Gastrocnemius medialis (tissue), 4 donors: ENCODE measurements around the gene GPBP1L1.

Experiments used
- POLR2A ChIP-seq, 2 donors: fragments of 450-650 bp; IDR thresholded peaks; one replicate each; pipeline ENCODE4 v1.6.1; 2017; ENCODE audit warnings: antibody characterized with exemption in 2 of 2, mild to moderate bottlenecking in 2 of 2, moderate library complexity in 2 of 2
- TF ChIP-seq, protein P1 (sequence below), 5 experiments: fragments of 450-650 bp in 3 of 5; fragments of 200-600 bp in 2 of 5; sonication (generic) in 2 of 5; IDR thresholded peaks in 4 of 5; conservative IDR thresholded peaks in 1 of 5; 1 replicate in 4 of 5; 2 replicates in 1 of 5; pipeline ENCODE4 v1.5.1; 2016 to 2019; ENCODE audit warnings: antibody characterized with exemption in 5 of 5, mild to moderate bottlenecking in 3 of 5, moderate library complexity in 3 of 5

DNA sequence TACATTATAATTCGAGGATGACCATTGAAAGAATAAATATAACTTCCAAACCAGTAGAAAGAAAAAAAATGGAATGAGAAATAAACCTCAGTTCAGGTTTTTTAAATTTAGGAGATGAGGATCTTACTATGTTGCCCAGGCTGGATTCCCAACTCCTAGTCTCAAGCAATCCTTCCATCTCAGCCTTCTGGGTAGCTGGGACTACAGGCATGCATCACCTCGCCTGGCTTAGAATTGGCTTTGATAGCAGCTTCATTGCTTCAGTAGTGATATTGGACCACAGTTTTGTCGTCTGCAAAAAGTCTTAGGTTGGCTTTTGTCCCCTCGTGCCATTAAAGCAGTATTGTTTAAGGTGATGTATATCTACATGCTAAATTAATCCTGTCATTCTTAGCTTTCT lies 99.6 kb downstream of the GPBP1L1 start:
- TF ChIP-seq, protein P1, sequence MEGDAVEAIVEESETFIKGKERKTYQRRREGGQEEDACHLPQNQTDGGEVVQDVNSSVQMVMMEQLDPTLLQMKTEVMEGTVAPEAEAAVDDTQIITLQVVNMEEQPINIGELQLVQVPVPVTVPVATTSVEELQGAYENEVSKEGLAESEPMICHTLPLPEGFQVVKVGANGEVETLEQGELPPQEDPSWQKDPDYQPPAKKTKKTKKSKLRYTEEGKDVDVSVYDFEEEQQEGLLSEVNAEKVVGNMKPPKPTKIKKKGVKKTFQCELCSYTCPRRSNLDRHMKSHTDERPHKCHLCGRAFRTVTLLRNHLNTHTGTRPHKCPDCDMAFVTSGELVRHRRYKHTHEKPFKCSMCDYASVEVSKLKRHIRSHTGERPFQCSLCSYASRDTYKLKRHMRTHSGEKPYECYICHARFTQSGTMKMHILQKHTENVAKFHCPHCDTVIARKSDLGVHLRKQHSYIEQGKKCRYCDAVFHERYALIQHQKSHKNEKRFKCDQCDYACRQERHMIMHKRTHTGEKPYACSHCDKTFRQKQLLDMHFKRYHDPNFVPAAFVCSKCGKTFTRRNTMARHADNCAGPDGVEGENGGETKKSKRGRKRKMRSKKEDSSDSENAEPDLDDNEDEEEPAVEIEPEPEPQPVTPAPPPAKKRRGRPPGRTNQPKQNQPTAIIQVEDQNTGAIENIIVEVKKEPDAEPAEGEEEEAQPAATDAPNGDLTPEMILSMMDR (IDR thresholded peaks at IDR 0.05 in 4 of 5, conservative IDR thresholded peaks at IDR 0.05 in 1 of 5), result no peak
- TF ChIP-seq POLR2A (IDR thresholded peaks at IDR 0.05), result no peak
